CD4-positive, alpha-beta T cell treated with Interleukin-2 at 100 ng/mL for 4 hours (primary cell): ENCODE data around the gene C5orf15.
"Not testable (repeated sequence)": the region's sequence is repeated elsewhere in the genome, so short reads cannot be mapped to it uniquely, and the experiment has no call there.

ENCODE experiments used
- DNase-seq: peaks from one replicate; pipeline ENCODE4 v3.0.0-alpha.2; 2020; ENCODE audit warnings: low spot score

Gene C5orf15

GRCh38 chr5:133937628-133938027 is 30.8 kb downstream of the C5orf15 start:
- DNase-seq: not testable (repeated sequence)

DNA sequence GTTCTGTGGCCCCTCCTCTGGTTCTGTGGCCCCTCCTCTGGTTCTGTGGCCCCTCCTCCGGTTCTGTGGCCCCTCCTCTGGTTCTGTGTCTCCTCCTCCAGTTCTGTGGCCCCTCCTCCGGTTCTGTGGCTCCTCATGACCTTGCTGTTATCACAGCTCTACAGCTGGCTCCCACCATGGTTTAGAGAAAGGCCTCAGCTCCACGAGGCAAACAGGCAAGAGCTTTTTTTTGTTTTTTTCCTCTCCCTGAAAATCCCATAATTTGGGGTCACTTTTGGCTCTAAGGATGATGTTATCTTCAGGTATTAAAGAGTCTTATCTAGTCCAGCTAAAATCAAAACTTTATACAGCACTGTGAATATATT is 31.8 kb downstream of the C5orf15 start:
- DNase-seq: no peak

DNA sequence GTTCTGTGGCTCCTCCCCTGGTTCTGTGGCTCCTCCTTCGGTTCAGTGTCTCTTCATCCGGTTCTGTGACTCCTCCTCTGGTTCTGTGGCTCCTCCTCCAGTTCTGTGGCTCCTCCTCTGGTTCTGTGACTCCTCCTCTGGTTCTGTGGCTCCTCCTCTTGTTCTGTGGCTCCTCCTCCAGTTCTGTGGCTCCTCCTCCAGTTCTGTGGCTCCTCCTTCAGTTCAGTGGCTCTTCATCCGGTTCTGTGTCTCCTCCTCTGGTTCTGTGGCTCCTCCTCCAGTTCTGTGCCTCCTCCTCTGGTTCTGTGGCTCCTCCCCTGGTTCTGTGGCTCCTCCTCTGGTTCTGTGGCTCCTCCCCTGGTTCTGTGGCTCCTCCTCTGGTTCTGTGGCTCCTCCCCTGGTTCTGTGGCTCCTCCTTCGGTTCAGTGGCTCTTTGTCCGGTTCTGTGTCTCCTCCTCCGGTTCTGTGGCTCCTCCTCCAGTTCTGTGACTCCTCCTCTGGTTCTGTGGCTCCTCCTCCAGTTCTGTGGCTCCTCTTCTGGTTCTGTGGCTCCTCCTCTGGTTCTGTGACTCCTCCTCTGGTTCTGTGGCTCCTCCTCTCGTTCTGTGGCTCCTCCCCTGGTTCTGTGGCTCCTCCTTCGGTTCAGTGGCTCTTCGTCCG is 32.3 kb downstream of the C5orf15 start:
- DNase-seq: not testable (repeated sequence)

- DNase-seq: no peak
Observed at GRCh38 chr5:133935667-133935940, 32.8 kb downstream of the C5orf15 start.

DNA sequence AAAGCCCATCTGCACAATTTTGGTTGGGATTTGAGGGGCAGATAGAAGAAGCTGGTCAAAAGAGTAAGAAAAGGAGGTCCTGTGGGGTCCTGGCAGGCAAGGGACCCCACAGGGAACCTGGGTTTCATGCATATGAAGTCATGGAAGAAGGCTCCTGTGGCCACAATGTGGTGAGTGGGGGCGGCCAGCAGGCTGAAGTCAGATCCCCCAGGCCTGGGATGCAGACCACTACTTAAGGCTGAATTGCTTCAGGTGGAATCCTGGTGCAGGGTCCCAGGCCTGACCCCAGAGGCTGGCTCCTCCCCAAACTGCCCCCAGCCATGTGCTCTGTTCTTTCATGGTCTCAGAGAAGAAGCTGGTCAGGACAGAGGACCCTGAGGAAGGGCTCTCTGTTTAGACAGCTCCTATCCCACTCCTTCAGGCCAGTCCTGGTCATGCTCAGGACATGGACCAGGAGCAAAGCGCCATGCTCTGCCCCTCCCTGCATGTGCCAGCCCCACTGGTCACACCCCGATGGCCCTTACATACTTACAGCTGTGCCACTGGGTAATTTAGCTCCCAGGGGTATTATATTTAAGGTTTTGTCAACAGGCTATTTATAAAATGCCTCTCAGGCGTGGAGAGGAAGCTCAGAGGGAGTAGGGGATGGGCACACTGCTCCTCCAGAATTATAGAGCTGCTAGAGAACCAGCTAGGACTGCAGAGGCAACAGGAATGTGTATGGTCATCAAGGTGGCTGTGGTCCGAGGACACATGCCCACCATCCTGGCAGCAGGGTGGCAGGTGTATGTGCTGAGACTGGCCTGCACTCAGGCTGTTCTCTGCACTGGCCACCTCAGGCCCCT is 33.4 kb downstream of the C5orf15 start:
- no peak for DNase-seq

GRCh38 chr5:133934311-133934710 is 34.1 kb downstream of the C5orf15 start:
- DNase-seq: no peak

GRCh38 chr5:133933670-133934295 is 34.6 kb downstream of the C5orf15 start:
- DNase-seq: no peak

DNA sequence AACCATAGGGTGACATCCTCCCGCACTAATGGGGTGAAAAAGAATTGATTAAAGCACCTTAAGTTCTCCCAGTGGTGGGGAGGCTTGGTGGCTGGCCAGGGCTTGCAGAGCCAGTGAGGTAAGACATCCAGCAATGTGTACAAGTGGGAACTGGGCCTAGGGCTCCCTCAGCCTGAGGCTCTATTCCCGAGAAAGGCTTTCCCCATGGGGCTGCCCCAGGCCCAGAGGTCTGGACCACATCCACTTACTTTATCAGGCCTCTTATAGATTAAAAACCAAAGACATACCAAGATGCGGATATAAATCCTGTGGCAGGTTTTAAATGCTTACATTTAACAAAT is 35.3 kb downstream of the C5orf15 start:
- no peak for DNase-seq

DNA sequence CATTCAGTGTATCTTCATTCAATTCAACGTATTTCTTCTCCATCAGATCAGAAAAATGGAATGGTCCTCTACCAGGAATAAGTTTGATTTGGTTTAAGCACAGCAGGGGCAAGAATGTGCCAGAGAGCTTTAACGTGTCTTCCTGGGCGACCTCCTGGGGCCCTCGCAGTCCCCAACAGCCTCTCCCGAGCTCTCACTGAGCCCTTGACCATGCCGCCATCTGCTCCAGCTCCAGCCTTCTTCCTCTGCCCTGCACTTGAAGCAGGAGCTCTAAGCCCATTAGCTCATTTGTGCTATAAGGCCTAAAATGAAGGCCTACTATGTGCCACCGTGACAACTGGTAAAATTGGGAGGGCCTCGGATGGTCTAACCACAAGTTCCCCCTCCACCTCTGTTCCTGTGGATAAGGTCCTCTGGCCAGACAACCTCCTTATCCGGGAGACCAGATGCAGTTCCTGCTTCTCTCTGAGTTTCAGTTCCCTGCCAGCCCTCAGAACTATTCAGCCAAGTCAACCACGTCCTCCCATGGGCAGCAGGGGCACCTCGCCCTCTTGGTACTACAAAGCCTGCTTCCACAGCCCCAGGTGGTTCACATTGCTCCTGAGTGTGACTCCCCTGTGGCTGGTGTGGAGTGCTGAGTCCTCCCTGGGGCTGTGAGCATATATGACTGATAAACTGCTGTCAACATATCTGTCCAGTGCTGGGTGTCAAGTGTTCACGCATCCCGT is 35.8 kb downstream of the C5orf15 start:
- no peak for DNase-seq

- DNase-seq: no peak
Observed at GRCh38 chr5:133931546-133931945, 36.9 kb downstream of the C5orf15 start.

DNA sequence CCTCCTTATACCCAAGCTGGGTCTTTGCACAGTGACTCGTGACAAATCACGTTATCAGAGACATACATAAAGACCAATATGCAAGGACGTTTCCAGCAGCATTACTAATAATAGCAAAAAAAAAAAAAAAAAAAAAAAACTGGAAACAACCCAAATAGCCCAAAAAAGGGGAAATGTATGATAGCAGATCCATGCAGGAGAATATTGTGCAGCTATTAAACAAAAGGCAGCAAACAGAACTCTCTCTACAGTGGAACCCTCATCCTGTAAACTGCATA is 37.7 kb downstream of the C5orf15 start:
- DNase-seq: no peak

- DNase-seq: peak; percentile 40
Observed at GRCh38 chr5:133930061-133930812, 38.2 kb downstream of the C5orf15 start.

GRCh38 chr5:133928587-133929393 is 39.6 kb downstream of the C5orf15 start:
- DNase-seq: no peak

- no peak for DNase-seq
Observed at GRCh38 chr5:133927300-133928180, 40.9 kb downstream of the C5orf15 start.

GRCh38 chr5:133926489-133927299 is 41.7 kb downstream of the C5orf15 start:
- DNase-seq: no peak

GRCh38 chr5:133925866-133926488 is 42.4 kb downstream of the C5orf15 start:
- no peak for DNase-seq

DNA sequence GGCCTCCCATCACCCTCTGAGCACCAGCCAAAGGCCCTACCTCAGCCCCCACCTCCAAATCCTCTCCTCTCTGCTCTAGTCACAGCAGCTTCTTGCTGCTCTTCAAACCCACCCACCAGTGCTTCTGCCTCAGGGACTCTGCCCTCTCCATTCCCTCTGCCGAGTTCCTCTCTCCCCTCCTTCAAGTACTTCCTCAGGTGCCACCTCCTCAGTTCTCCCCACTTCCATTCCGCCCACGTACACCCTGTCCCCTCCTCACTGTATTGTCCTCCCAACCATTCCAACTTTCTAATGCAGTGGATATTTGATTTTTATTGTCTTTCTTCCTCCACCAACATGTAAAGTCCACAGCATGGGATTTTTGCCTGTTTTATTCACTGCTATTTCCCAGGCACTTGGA is 43.2 kb downstream of the C5orf15 start:
- DNase-seq: no peak

- DNase-seq: no peak
Observed at GRCh38 chr5:133924221-133924920, 44.1 kb downstream of the C5orf15 start.

- no peak for DNase-seq
Observed at GRCh38 chr5:133921979-133922378, 46.4 kb downstream of the C5orf15 start.
